HL-60 (cell line): Measurements from ENCODE around the gene MYO3A.

ENCODE experiments used
- DNase-seq, 2 experiments: peaks; one replicate each; pipeline ENCODE4 v3.0.0-alpha.2; 2010 to 2020; ENCODE audit warnings: low read depth in 1 of 2, low spot score in 1 of 2
- H3K27ac ChIP-seq: fragments of 250-450 bp; sonication (Bioruptor Pico); replicated peaks from 2 replicates; pipeline ENCODE4 v1.5.1; 2020; ENCODE audit warnings: mild to moderate bottlenecking, moderate library complexity
- H3K27me3 ChIP-seq: fragments of 250-450 bp; sonication (Bioruptor Pico); 2 replicates; pipeline ENCODE4 v1.5.1; 2021; ENCODE audit warnings: mild to moderate bottlenecking, moderate library complexity; ENCODE audit not compliant: insufficient read depth, poor library complexity, severe bottlenecking
- H3K4me3 ChIP-seq: replicated peaks from 2 replicates; pipeline ENCODE4 v1.5.1; 2011; ENCODE audit warnings: mild to moderate bottlenecking, control low read depth, low read length; ENCODE audit not compliant: insufficient read depth
- GABPA ChIP-seq: IDR thresholded peaks from 2 replicates; pipeline ENCODE4 v1.6.1; 2012; ENCODE audit warnings: low read depth
- POLR2AphosphoS5 ChIP-seq: IDR thresholded peaks from 2 replicates; pipeline ENCODE4 v1.6.1; 2012; ENCODE audit warnings: low read depth
- SPI1 ChIP-seq: IDR thresholded peaks from 2 replicates; pipeline ENCODE4 v1.6.1; 2012; ENCODE audit warnings: low read depth, mild to moderate bottlenecking, borderline replicate concordance
- TF ChIP-seq, protein P1 (sequence below): IDR thresholded peaks from 2 replicates; pipeline ENCODE4 v1.6.1; 2012; ENCODE audit warnings: low read depth; ENCODE audit not compliant: insufficient replicate concordance
- TF ChIP-seq, protein P2 (sequence below): IDR thresholded peaks from one replicate; pipeline ENCODE4 v1.5.1; 2011; ENCODE audit warnings: low read length, control low read depth, inconsistent platforms; ENCODE audit not compliant: insufficient read depth

MYO3A gene

DNA sequence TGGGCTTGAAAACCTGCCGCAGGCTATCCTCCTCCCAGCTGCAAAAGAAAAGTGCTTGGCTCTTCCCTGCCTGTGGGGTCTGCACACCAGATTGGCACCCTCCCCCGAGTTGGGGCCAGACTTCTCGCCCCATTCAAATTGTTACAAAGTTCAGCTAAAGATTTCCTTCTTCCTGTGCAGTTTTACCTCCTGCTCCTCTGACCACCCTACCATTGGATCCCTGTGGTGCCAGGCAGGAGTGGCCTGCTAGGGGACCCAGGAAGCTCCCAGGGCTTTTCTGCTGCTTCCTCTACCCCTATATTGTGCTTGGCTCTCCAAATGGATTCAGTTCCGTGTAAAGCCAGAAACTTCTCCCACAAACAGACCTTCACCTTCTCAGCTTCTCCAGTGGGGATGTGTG is 147.4 kb downstream of the MYO3A start:
- H3K27me3 ChIP-seq, result no peaks in the 10 kb centered on the region
- no peak overlapping the region for H3K4me3 ChIP-seq
- TF ChIP-seq, protein P1, sequence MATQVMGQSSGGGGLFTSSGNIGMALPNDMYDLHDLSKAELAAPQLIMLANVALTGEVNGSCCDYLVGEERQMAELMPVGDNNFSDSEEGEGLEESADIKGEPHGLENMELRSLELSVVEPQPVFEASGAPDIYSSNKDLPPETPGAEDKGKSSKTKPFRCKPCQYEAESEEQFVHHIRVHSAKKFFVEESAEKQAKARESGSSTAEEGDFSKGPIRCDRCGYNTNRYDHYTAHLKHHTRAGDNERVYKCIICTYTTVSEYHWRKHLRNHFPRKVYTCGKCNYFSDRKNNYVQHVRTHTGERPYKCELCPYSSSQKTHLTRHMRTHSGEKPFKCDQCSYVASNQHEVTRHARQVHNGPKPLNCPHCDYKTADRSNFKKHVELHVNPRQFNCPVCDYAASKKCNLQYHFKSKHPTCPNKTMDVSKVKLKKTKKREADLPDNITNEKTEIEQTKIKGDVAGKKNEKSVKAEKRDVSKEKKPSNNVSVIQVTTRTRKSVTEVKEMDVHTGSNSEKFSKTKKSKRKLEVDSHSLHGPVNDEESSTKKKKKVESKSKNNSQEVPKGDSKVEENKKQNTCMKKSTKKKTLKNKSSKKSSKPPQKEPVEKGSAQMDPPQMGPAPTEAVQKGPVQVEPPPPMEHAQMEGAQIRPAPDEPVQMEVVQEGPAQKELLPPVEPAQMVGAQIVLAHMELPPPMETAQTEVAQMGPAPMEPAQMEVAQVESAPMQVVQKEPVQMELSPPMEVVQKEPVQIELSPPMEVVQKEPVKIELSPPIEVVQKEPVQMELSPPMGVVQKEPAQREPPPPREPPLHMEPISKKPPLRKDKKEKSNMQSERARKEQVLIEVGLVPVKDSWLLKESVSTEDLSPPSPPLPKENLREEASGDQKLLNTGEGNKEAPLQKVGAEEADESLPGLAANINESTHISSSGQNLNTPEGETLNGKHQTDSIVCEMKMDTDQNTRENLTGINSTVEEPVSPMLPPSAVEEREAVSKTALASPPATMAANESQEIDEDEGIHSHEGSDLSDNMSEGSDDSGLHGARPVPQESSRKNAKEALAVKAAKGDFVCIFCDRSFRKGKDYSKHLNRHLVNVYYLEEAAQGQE, result no peak
- TF ChIP-seq SPI1, result no peak
- TF ChIP-seq, protein P2, sequence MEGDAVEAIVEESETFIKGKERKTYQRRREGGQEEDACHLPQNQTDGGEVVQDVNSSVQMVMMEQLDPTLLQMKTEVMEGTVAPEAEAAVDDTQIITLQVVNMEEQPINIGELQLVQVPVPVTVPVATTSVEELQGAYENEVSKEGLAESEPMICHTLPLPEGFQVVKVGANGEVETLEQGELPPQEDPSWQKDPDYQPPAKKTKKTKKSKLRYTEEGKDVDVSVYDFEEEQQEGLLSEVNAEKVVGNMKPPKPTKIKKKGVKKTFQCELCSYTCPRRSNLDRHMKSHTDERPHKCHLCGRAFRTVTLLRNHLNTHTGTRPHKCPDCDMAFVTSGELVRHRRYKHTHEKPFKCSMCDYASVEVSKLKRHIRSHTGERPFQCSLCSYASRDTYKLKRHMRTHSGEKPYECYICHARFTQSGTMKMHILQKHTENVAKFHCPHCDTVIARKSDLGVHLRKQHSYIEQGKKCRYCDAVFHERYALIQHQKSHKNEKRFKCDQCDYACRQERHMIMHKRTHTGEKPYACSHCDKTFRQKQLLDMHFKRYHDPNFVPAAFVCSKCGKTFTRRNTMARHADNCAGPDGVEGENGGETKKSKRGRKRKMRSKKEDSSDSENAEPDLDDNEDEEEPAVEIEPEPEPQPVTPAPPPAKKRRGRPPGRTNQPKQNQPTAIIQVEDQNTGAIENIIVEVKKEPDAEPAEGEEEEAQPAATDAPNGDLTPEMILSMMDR, result no peak
- TF ChIP-seq POLR2AphosphoS5, result no peak
- TF ChIP-seq GABPA, result no peak
- DNase-seq, result no peak
- H3K27ac ChIP-seq, result no peak overlapping the region

DNA sequence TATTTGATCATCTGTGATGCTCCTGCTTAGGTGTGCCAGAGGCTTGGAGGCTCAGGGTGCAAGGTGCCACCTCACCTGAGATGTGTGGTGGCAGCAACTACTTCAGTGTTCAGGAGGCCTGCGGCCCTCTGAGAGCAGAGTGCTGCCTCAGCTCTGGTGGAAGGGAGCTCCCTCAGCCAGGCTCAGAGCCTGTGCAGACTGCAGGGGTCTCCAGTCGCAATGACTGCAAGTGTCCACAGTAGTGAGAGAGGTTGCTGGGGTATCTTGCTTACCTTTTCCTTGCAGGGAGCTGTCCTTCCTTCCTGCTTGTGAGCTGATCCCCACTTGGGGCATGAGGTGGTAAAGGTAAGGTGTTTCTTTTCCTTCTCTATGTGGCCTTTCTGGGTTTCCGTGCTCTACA is 151.5 kb downstream of the MYO3A start:
- DNase-seq, result no peak
- TF ChIP-seq POLR2AphosphoS5 (no peak), SPI1 (no peak), GABPA (no peak)
- TF ChIP-seq, protein P2, result no peak
- TF ChIP-seq, protein P1, result no peak
- Histone ChIP-seq H3K27me3 (no peaks in the 10 kb centered on the region), H3K27ac (no peak overlapping the region), H3K4me3 (no peak overlapping the region)

DNA sequence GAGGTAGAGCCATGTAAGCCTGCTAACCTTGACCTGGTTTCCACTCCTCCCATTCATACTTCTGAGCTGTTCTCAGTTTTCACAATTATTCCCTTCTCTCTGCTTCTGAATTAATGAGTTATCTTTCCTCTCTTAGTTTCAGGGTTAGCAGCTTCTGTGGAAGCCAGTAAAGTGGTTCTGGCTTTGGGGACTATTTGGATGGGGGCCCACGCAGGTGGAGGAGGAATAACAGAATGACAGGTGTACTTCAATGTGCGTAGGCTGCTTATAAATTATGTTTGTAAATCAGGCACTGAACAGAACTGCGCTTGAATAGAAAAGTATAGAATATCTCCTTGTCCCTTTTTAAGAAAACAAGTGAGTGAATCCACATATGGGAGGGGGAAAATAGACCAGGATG is 153.6 kb downstream of the MYO3A start:
- no peak overlapping the region for H3K27ac ChIP-seq
- TF ChIP-seq POLR2AphosphoS5 (no peak), GABPA (no peak), SPI1 (no peak)
- TF ChIP-seq, protein P2, result no peak
- TF ChIP-seq, protein P1, result no peak
- DNase-seq, result no peak

More for the DNA sequence above, 153.6 kb downstream of the MYO3A start:
- no peak overlapping the region for H3K4me3 ChIP-seq
- H3K27me3 ChIP-seq, result no peaks in the 10 kb centered on the region
